ENCODE data around the gene COL8A1.

- no peak for TF ChIP-seq RAD21 (IDR thresholded peaks at IDR 0.05; ENCODE audit: low read depth)
- TF ChIP-seq POLR2A (IDR thresholded peaks at IDR 0.05; ENCODE audit: borderline replicate concordance, extremely low read depth, insufficient read depth, insufficient read length), result no peak
- TF ChIP-seq CTCF (IDR thresholded peaks at IDR 0.05 in 2 of 3, conservative IDR thresholded peaks at IDR 0.05 in 1 of 3; ENCODE audit: borderline replicate concordance in 1 of 3, insufficient read depth in 1 of 3, low read depth in 2 of 3, low read length in 2 of 3), result no peak
- TF ChIP-seq CEBPB (IDR thresholded peaks at IDR 0.05; ENCODE audit: low read depth), result no peak
- no peak for TF ChIP-seq POLR2AphosphoS5 (IDR thresholded peaks at IDR 0.05; ENCODE audit: low read depth, low read length)
Observed at GRCh38 chr3:99666201-99666600, 27.8 kb downstream of the COL8A1 start.

Data from HCT116 (cell line).